K562 (cell line): ENCODE results near the gene SYN1. TPM values are rescaled to one million over a fixed set of nuclear protein-coding genes. Genes with fewer than 3 reads are reported as not detected.

Experiments
- CBX5 ChIP-seq: IDR thresholded peaks from 2 replicates; pipeline ENCODE4 v1.6.1; 2014; ENCODE audit warnings: low read depth, borderline replicate concordance
- CHD4 ChIP-seq: fragments of 200-600 bp; sonication (generic); IDR thresholded peaks from 3 replicates; pipeline ENCODE4 v1.6.1; 2012; ENCODE audit warnings: low read depth, mild to moderate bottlenecking, mixed read lengths, low read length, inconsistent platforms; ENCODE audit not compliant: insufficient read depth, insufficient replicate concordance, poor library complexity, severe bottlenecking
- EP400 ChIP-seq: fragments of 450-650 bp; IDR thresholded peaks from 2 replicates; pipeline ENCODE4 v1.6.1; 2017; ENCODE audit warnings: antibody characterized with exemption, mild to moderate bottlenecking, moderate library complexity
- HDAC8 ChIP-seq: fragments of 450-650 bp; IDR thresholded peaks from 2 replicates; pipeline ENCODE4 v1.6.1; 2016; ENCODE audit warnings: mild to moderate bottlenecking, missing genetic modification characterization, moderate library complexity, missing compliant biosample characterization
- KLF10 ChIP-seq: fragments of 250-450 bp; sonication (Bioruptor Pico); IDR thresholded peaks from 2 replicates; pipeline ENCODE4 v1.6.1; 2021; ENCODE audit warnings: matching md5 sums
- MEF2D ChIP-seq: conservative IDR thresholded peaks from 2 replicates; pipeline ENCODE4 v1.6.1; 2016; ENCODE audit warnings: low read depth, missing genetic modification characterization, missing compliant biosample characterization
- NR2C1 ChIP-seq, 2 experiments: fragments of 450-650 bp; IDR thresholded peaks; 2 replicates each; pipeline ENCODE4 v1.6.1; 2017; ENCODE audit warnings: mild to moderate bottlenecking in 2 of 2, antibody characterized with exemption in 1 of 2, inconsistent platforms in 1 of 2, missing compliant biosample characterization in 1 of 2, missing genetic modification characterization in 1 of 2
- RBM15 ChIP-seq: fragments of 200-400 bp; formaldehyde crosslinking; IDR thresholded peaks from 2 replicates; pipeline ENCODE4 v1.6.1; 2018; ENCODE audit warnings: mild to moderate bottlenecking, low read length, moderate library complexity; ENCODE audit not compliant: insufficient read depth
- RBM17 ChIP-seq: fragments of 200-400 bp; formaldehyde crosslinking; IDR thresholded peaks from 2 replicates; pipeline ENCODE4 v1.6.1; 2017; ENCODE audit warnings: low read depth, mild to moderate bottlenecking, low read length, borderline replicate concordance
- RBM39 ChIP-seq: fragments of 200-400 bp; formaldehyde crosslinking; optimal IDR thresholded peaks from 2 replicates; pipeline ENCODE3; 2018; ENCODE audit warnings: low read depth, low read length
- RUNX1 ChIP-seq: sonication (generic); IDR thresholded peaks from 2 replicates; pipeline ENCODE4 v1.6.1; 2016; ENCODE audit warnings: antibody characterized with exemption, low read depth
- STAT5B ChIP-seq: fragments of 250-450 bp; sonication (Bioruptor Pico); IDR thresholded peaks from 2 replicates; pipeline ENCODE4 v1.8.0; 2021; ENCODE audit warnings: mild to moderate bottlenecking, inconsistent platforms
- TFE3 ChIP-seq: fragments of 450-650 bp; formaldehyde crosslinking; IDR thresholded peaks from 2 replicates; pipeline ENCODE4 v1.4.0; 2020; ENCODE audit warnings: mild to moderate bottlenecking, mixed read lengths
- ZEB2 ChIP-seq: fragments of 450-650 bp; IDR thresholded peaks from 2 replicates; pipeline ENCODE4 v1.6.1; 2016
- ZFX ChIP-seq: sonication (generic); formaldehyde crosslinking; IDR thresholded peaks from 2 replicates; pipeline ENCODE4 v1.8.0; 2022; ENCODE audit warnings: mild to moderate bottlenecking, missing genetic modification reagents, moderate library complexity
- ZNF41 ChIP-seq: fragments of 250-450 bp; sonication (Bioruptor Pico); conservative IDR thresholded peaks from 2 replicates; pipeline ENCODE4 v1.4.0; 2020; ENCODE audit warnings: mild to moderate bottlenecking
- polyA plus RNA-seq, 8 experiments: library from polyadenylated mRNA; depleted of rRNA in 4 of 8; stranded (reverse) in 5 of 8; unstranded in 3 of 8; fragments of >200 nt; fragmentation: Nextera tagmentation in 2 of 8; fragmentation: Illumina TruSeq in 1 of 8; extraction: Ambion mirVana in 2 of 8; extraction: Trizol in 1 of 8; gene quantifications; 2 replicates each; pipeline versions ENCODE4 v1.2.1 to v1.2.3, GENCODE V29; 2011 to 2014; ENCODE audit warnings: inconsistent platforms in 1 of 8, missing spikeins in 1 of 8
- total RNA-seq, 7 experiments: library from RNA; depleted of rRNA in 6 of 7; stranded (reverse); fragments of >200 nt in 6 of 7; fragmentation: Illumina TruSeq in 2 of 7; extraction: Trizol in 2 of 7; gene quantifications; 2 replicates each; pipeline versions ENCODE4 v1.2.1 to v1.2.3, GENCODE V29; 2011 to 2021; ENCODE audit warnings: low replicate concordance in 1 of 7
- TF ChIP-seq, protein P1 (sequence below): sonication (generic); formaldehyde crosslinking; IDR thresholded peaks from 2 replicates; pipeline ENCODE4 v1.8.1; 2023; ENCODE audit warnings: mild to moderate bottlenecking, missing genetic modification reagents
- TF ChIP-seq, protein P2 (sequence below): IDR thresholded peaks from 2 replicates; pipeline ENCODE4 v1.6.1; 2011; ENCODE audit not compliant: insufficient read length; ENCODE audit errors: extremely low read depth

Gene SYN1
- total and polyA plus RNA-seq, 9 of the 15 experiments (the other 6 are each of a cell fraction or from before 2014, with no cell fraction given), result 0.01 to 0.28 (median 0.18) TPM; not detected in 2

- TF ChIP-seq, protein P1, sequence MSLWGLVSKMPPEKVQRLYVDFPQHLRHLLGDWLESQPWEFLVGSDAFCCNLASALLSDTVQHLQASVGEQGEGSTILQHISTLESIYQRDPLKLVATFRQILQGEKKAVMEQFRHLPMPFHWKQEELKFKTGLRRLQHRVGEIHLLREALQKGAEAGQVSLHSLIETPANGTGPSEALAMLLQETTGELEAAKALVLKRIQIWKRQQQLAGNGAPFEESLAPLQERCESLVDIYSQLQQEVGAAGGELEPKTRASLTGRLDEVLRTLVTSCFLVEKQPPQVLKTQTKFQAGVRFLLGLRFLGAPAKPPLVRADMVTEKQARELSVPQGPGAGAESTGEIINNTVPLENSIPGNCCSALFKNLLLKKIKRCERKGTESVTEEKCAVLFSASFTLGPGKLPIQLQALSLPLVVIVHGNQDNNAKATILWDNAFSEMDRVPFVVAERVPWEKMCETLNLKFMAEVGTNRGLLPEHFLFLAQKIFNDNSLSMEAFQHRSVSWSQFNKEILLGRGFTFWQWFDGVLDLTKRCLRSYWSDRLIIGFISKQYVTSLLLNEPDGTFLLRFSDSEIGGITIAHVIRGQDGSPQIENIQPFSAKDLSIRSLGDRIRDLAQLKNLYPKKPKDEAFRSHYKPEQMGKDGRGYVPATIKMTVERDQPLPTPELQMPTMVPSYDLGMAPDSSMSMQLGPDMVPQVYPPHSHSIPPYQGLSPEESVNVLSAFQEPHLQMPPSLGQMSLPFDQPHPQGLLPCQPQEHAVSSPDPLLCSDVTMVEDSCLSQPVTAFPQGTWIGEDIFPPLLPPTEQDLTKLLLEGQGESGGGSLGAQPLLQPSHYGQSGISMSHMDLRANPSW (CRISPR knock-in tag), result no peak
- TF ChIP-seq RUNX1 (no peak), STAT5B (CRISPR knock-in tag) (no peak), RBM15 (no peak), HDAC8 (tag) (no peak), ZEB2 (no peak), CHD4 (no peak), RBM39 (no peak), ZNF41 (CRISPR knock-in tag) (no peak), MEF2D (tag) (no peak; the same call in 1 of the 2 replicates), EP400 (peak; percentile 77), CBX5 (no peak), TFE3 (CRISPR knock-in tag) (no peak), KLF10 (CRISPR knock-in tag) (no peak), RBM17 (no peak), ZFX (CRISPR knock-in tag) (no peak), NR2C1 (IDR thresholded peaks at IDR 0.05) (no peak), NR2C1 (tag; IDR thresholded peaks at IDR 0.05) (no peak)
- TF ChIP-seq, protein P2, sequence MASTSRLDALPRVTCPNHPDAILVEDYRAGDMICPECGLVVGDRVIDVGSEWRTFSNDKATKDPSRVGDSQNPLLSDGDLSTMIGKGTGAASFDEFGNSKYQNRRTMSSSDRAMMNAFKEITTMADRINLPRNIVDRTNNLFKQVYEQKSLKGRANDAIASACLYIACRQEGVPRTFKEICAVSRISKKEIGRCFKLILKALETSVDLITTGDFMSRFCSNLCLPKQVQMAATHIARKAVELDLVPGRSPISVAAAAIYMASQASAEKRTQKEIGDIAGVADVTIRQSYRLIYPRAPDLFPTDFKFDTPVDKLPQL, result no peak
Observed at GRCh38 chrX:47662144-47662657, 42.5 kb upstream of the SYN1 start (continued).
